HCT116 (cell line): ENCODE measurements around the gene EEFSEC. TPM values are rescaled to one million over a fixed set of nuclear protein-coding genes. Genes with fewer than 3 reads are reported as not detected.

Source experiments
- ATAC-seq: fragments of 200-7000 bp; cut with Tn5 transposase; 2 replicates; pipeline ENCODE4 v1.9.1; 2020; ENCODE audit warnings: mild to moderate bottlenecking, moderate library complexity
- BruUV-seq: library from RNA; stranded (reverse); fragments of 400-500 nt; replicated peaks from 2 replicates; lab custom pipeline; 2021; lab: Mats Ljungman, UMichigan
- CTCF ChIA-PET: fragments of 300-600 bp; sonication (Branson Sonifier 250); formaldehyde crosslinking; loops from one replicate; lab custom pipeline; 2021; ENCODE audit warnings: antibody characterized with exemption; lab: Charles Lee
- POLR2A ChIA-PET: fragments of 300-600, 350-600 bp; sonication (Branson Sonifier 250); formaldehyde crosslinking; loops from one replicate; lab custom pipeline; 2021; ENCODE audit warnings: antibody characterized with exemption; lab: Charles Lee
- RAD21 ChIA-PET, 2 experiments: fragments of 300-600 bp; sonication (Branson Sonifier 250); formaldehyde crosslinking; loops; one replicate each; lab custom pipeline; 2023; ENCODE audit warnings: low total read pairs in 2 of 2; ENCODE audit not compliant: uncharacterized antibody in 2 of 2, unreplicated experiment in 2 of 2, low non-redundant PET in 1 of 2; lab: Charles Lee
- DNase-seq: peaks from one replicate; pipeline ENCODE4 v3.0.0-alpha.2; 2010; ENCODE audit warnings: low read depth, low spot score
- H2AFZ ChIP-seq: fragments of 200-600 bp; shearing (Covaris generic), sonication (generic); 2 replicates; pipeline ENCODE4 v1.6.1; 2017; ENCODE audit warnings: low read depth, mixed run types, mixed read lengths, antibody characterized with exemption, low read length; ENCODE audit not compliant: poor library complexity, severe bottlenecking
- H3K27ac ChIP-seq: 2 replicates; pipeline ENCODE4 v1.5.1; 2012; ENCODE audit warnings: low read depth, low read length
- H3K27me3 ChIP-seq: fragments of 200-600 bp; sonication (generic); 2 replicates; pipeline ENCODE4 v1.6.1; 2016; ENCODE audit warnings: mixed run types, low read length, mixed read lengths; ENCODE audit not compliant: insufficient read depth
- H3K36me3 ChIP-seq, 2 experiments: fragments of 200-500 bp in 1 of 2; fragments of 200-600 bp in 1 of 2; sonication (Bioruptor generic) in 1 of 2; sonication (generic) in 1 of 2; 2 replicates each; pipeline versions ENCODE4 v1.5.1 to v1.6.1; 2014 to 2016; ENCODE audit warnings: low read length in 2 of 2, inconsistent platforms in 1 of 2, mixed read lengths in 1 of 2, mixed run types in 1 of 2; ENCODE audit not compliant: insufficient read depth in 2 of 2, control insufficient read depth in 1 of 2
- H3K4me1 ChIP-seq, 2 experiments: fragments of 200-600 bp in 1 of 2; sonication (generic) in 1 of 2; 2 replicates each; pipeline versions ENCODE4 v1.5.1 to v1.6.1; 2012 to 2017; ENCODE audit warnings: low read length in 2 of 2, inconsistent platforms in 1 of 2, mild to moderate bottlenecking in 1 of 2, mixed read lengths in 1 of 2, mixed run types in 1 of 2, moderate library complexity in 1 of 2; ENCODE audit not compliant: insufficient read depth in 2 of 2, control insufficient read depth in 1 of 2
- H3K4me2 ChIP-seq: fragments of 200-600 bp; sonication (generic); 2 replicates; pipeline ENCODE4 v1.6.1; 2017; ENCODE audit warnings: mixed run types, low read length, mixed read lengths
- H3K4me3 ChIP-seq, 2 experiments: fragments of 200-600 bp in 1 of 2; sonication (generic) in 1 of 2; replicated peaks in 1 of 2; 2 replicates each; pipeline ENCODE4 v1.5.1; 2011 to 2016; ENCODE audit warnings: low read length in 2 of 2, control low read depth in 1 of 2, low read depth in 1 of 2, mild to moderate bottlenecking in 1 of 2, mixed read lengths in 1 of 2, mixed run types in 1 of 2
- H3K79me2 ChIP-seq: fragments of 200-600 bp; sonication (generic); 2 replicates; pipeline ENCODE4 v1.6.1; 2017; ENCODE audit warnings: mild to moderate bottlenecking, mixed run types, low read length, moderate library complexity, mixed read lengths; ENCODE audit not compliant: insufficient read depth
- H3K9ac ChIP-seq: fragments of 200-600 bp; sonication (generic); 2 replicates; pipeline ENCODE4 v1.6.1; 2016; ENCODE audit warnings: low read length, mixed read lengths
- H3K9me2 ChIP-seq: fragments of 200-600 bp; sonication (generic), shearing (Covaris generic); 2 replicates; pipeline ENCODE4 v1.6.1; 2017; ENCODE audit warnings: mixed run types, mild to moderate bottlenecking, moderate library complexity; ENCODE audit not compliant: insufficient read depth
- H3K9me3 ChIP-seq, 2 experiments: fragments of 200-500 bp in 1 of 2; fragments of 200-600 bp in 1 of 2; sonication (Bioruptor generic) in 1 of 2; sonication (generic) in 1 of 2; 2 replicates each; pipeline ENCODE4 v1.6.1; 2014 to 2017; ENCODE audit warnings: low read length in 2 of 2, mixed read lengths in 2 of 2, inconsistent platforms in 1 of 2, low read depth in 1 of 2, mild to moderate bottlenecking in 1 of 2, mixed run types in 1 of 2, moderate library complexity in 1 of 2; ENCODE audit not compliant: control insufficient read depth in 1 of 2, insufficient read depth in 1 of 2
- H4K20me1 ChIP-seq: fragments of 200-600 bp; sonication (generic), shearing (Covaris generic); 2 replicates; pipeline ENCODE4 v1.6.1; 2017; ENCODE audit warnings: mixed run types, mild to moderate bottlenecking, moderate library complexity; ENCODE audit not compliant: insufficient read depth
- CBX3 ChIP-seq: IDR thresholded peaks from 2 replicates; pipeline ENCODE4 v1.6.1; 2012; ENCODE audit warnings: low read depth
- CTCF ChIP-seq, 3 experiments: fragments of 200-600 bp in 1 of 3; sonication (generic) in 1 of 3; IDR thresholded peaks in 2 of 3; conservative IDR thresholded peaks in 1 of 3; 2 replicates each; pipeline ENCODE4 v1.5.1; 2012 to 2017; ENCODE audit warnings: low read depth in 2 of 3, low read length in 2 of 3, antibody characterized with exemption in 1 of 3, borderline replicate concordance in 1 of 3, control low read depth in 1 of 3, mild to moderate bottlenecking in 1 of 3, mixed read lengths in 1 of 3, mixed run types in 1 of 3, moderate library complexity in 1 of 3; ENCODE audit not compliant: insufficient read depth in 1 of 3
- EZH2 ChIP-seq: fragments of 200-600 bp; sonication (generic); IDR thresholded peaks from 2 replicates; pipeline ENCODE4 v1.6.1; 2017; ENCODE audit warnings: antibody characterized with exemption, mixed run types
- EZH2phosphoT487 ChIP-seq: fragments of 200-600 bp; IDR thresholded peaks from 2 replicates; pipeline ENCODE4 v1.6.1; 2018; ENCODE audit warnings: antibody characterized with exemption, borderline replicate concordance
- FOSL1 ChIP-seq: IDR thresholded peaks from 2 replicates; pipeline ENCODE4 v1.6.1; 2012; ENCODE audit warnings: low read depth
- JUND ChIP-seq: IDR thresholded peaks from 2 replicates; pipeline ENCODE4 v1.6.1; 2012
- RAD21 ChIP-seq: IDR thresholded peaks from 2 replicates; pipeline ENCODE4 v1.6.1; 2012; ENCODE audit warnings: low read depth, mild to moderate bottlenecking
- SIN3A ChIP-seq: IDR thresholded peaks from 2 replicates; pipeline ENCODE4 v1.6.1; 2012; ENCODE audit warnings: low read depth
- SP1 ChIP-seq: IDR thresholded peaks from 2 replicates; pipeline ENCODE4 v1.6.1; 2012; ENCODE audit warnings: low read depth
- TCF7L2 ChIP-seq: IDR thresholded peaks from 2 replicates; pipeline ENCODE4 v1.7.0; 2011; ENCODE audit warnings: borderline replicate concordance, inconsistent platforms; ENCODE audit not compliant: insufficient read depth, insufficient read length; ENCODE audit errors: extremely low read depth
- YY1 ChIP-seq: IDR thresholded peaks from 2 replicates; pipeline ENCODE4 v1.6.1; 2011; ENCODE audit warnings: low read length, low read depth, moderate library complexity, mild to moderate bottlenecking; ENCODE audit not compliant: insufficient replicate concordance; ENCODE audit errors: extremely low read depth
- intact Hi-C: fragments of 100-400 bp; cut with micrococcal nuclease; formaldehyde crosslinking; loops from 2 replicates; pipeline ENCODE4 v1.10.0; 2022
- total RNA-seq: library from RNA; stranded (reverse); gene quantifications from one replicate; pipeline ENCODE4 v1.2.1, GENCODE V29; 2021; ENCODE audit not compliant: unreplicated experiment
- TF ChIP-seq, protein P1 (sequence below): IDR thresholded peaks from 2 replicates; pipeline ENCODE4 v1.6.1; 2012
- TF ChIP-seq, protein P2 (sequence below): IDR thresholded peaks from 2 replicates; pipeline ENCODE4 v1.6.1; 2011; ENCODE audit warnings: mild to moderate bottlenecking, low read length, moderate library complexity; ENCODE audit not compliant: insufficient replicate concordance; ENCODE audit errors: extremely low read depth

Gene EEFSEC
- total RNA-seq, 1 experiment from 2014 or later = 16.1 TPM

DNA sequence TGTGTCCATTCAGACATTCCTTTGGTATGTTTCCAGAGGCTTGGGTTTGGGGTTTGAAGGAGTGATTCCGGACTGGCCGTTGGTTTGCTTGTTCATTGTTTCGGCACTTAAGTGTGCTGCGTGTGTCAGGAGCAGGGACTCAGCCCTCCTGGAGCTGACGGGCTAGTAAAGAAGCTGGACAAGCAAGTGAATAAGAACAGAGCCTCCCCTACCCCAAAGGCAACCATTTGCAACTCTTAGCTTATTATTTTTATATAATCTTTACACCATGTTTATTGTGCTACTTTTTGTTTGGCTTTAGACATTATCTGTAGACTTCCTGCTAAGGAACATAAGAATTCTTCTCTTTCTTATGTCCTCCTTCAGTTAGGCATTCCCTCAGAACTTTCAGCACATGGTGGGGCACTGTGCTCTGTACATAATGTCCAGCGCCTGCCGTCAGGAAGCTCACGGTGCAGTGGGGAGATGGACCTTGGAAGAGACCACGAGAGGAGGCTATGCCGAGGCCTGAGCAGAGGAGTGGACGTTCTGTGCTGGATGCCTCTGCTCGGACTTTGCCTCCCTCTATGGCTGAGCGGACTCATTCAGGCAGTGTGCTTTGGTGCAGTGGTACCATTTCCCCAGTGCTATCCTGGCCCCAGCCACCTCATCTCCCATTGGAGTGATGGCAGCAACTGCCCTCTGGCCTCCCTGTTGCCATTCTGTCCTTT is 65.4 kb downstream of the EEFSEC start:
- Histone ChIP-seq H3K27me3 (no peaks in the 10 kb centered on the region), H3K27ac (no peak overlapping the region), H4K20me1 (no peaks in the 10 kb centered on the region), H3K4me1 (no peaks in the 10 kb centered on the region), H2AFZ (no peak overlapping the region), H3K9ac (no peak overlapping the region), H3K4me2 (no peak overlapping the region), H3K79me2 (no peaks in the 10 kb centered on the region), H3K9me2 (no peaks in the 10 kb centered on the region), H3K36me3 (no peaks in the 10 kb centered on the region), H3K9me3 (peaks cover 8 to 10% of the 10 kb centered on the region in 2 experiments; a peak in 3 of 4 replicates), H3K4me3 (no peak overlapping the region)
- no peak for ATAC-seq
- ChIA-PET CTCF (no interaction called here), POLR2A (no interaction called here), RAD21 (no interaction called here)
- intact Hi-C loops = no loop called here
- TF ChIP-seq JUND (no peak), YY1 (no peak), EZH2 (no peak), SP1 (no peak), RAD21 (no peak), TCF7L2 (no peak), SIN3A (no peak), CTCF (IDR thresholded peaks at IDR 0.05 in 2 of 3, conservative IDR thresholded peaks at IDR 0.05 in 1 of 3; ENCODE audit: borderline replicate concordance in 1 of 3, insufficient read depth in 1 of 3, low read depth in 2 of 3, low read length in 2 of 3) (no peak), FOSL1 (no peak), EZH2phosphoT487 (no peak), CBX3 (no peak)
- TF ChIP-seq, protein P1, sequence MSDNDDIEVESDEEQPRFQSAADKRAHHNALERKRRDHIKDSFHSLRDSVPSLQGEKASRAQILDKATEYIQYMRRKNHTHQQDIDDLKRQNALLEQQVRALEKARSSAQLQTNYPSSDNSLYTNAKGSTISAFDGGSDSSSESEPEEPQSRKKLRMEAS = no peak
- TF ChIP-seq, protein P2, sequence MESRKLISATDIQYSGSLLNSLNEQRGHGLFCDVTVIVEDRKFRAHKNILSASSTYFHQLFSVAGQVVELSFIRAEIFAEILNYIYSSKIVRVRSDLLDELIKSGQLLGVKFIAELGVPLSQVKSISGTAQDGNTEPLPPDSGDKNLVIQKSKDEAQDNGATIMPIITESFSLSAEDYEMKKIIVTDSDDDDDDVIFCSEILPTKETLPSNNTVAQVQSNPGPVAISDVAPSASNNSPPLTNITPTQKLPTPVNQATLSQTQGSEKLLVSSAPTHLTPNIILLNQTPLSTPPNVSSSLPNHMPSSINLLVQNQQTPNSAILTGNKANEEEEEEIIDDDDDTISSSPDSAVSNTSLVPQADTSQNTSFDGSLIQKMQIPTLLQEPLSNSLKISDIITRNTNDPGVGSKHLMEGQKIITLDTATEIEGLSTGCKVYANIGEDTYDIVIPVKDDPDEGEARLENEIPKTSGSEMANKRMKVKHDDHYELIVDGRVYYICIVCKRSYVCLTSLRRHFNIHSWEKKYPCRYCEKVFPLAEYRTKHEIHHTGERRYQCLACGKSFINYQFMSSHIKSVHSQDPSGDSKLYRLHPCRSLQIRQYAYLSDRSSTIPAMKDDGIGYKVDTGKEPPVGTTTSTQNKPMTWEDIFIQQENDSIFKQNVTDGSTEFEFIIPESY = no peak
- BruUV-seq = no TSS peak
- DNase-seq = no peak
